Measurements from ENCODE around the gene TPGS1.
"Not testable (repeated sequence)": the region's sequence is repeated elsewhere in the genome, so short reads cannot be mapped to it uniquely, and the experiment has no call there.

TPGS1 gene

DNA sequence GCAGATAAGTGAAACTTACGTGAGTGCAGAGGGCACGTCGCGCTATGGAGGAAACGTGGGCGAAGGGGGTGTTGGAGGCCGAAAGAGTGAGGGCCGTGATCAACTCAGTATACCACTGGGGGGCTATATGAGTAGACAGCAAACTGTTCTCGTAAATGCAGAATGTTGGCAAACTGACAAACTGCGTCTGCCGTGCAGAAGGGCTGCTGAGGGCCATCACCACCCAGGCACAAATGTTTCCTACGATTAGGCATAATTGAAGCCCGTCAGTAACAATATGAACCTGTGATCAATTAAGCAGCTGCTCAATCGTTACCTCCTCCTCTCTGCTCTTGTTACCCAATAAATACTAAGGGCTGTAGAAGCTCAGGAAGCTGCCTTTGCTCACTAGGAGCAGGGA lies 28.3 kb upstream of the TPGS1 start:
- TF ChIP-seq, protein P1, sequence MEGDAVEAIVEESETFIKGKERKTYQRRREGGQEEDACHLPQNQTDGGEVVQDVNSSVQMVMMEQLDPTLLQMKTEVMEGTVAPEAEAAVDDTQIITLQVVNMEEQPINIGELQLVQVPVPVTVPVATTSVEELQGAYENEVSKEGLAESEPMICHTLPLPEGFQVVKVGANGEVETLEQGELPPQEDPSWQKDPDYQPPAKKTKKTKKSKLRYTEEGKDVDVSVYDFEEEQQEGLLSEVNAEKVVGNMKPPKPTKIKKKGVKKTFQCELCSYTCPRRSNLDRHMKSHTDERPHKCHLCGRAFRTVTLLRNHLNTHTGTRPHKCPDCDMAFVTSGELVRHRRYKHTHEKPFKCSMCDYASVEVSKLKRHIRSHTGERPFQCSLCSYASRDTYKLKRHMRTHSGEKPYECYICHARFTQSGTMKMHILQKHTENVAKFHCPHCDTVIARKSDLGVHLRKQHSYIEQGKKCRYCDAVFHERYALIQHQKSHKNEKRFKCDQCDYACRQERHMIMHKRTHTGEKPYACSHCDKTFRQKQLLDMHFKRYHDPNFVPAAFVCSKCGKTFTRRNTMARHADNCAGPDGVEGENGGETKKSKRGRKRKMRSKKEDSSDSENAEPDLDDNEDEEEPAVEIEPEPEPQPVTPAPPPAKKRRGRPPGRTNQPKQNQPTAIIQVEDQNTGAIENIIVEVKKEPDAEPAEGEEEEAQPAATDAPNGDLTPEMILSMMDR (IDR thresholded peaks at IDR 0.05; ENCODE audit: extremely low read depth, missing control alignments) = no peak
- no peak for DNase-seq (ENCODE audit: low spot score)

DNA sequence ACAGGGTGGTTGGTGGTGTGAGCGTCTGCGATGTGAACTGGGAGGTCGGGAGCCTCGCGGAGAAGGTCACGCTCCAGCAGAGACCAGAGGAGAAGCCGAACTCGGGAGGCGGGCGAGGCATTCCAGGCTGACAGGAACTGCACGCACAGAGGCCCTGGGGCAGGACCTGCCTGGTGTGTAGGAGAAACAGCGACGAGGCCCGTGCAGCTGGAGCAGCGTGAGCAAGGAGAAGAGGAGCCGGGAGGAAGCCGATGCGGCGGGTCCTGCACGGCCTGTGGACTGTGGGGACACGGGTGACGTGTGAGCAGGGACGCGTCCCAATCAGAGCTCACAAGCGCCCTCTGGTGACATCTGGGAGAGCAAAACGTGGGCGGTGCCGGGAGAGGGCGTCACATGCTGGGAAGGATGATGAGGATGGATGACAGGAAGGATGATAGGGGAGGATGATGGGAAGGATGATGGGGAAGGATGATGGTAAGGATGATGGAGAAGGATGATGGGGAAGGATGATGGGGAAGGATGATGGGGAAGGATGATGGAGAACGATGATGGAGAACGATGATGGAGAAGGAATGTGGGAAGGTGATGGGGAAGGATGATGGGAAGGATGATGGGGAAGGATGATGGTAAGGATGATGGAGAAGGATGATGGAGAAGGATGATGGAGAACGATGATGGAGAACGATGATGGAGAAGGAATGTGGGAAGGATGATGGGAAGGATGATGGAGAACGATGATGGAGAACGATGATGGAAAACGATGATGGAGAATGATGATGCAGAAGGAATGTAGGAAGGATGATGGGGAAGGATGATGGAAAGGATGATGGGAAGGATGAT lies 27.1 kb upstream of the TPGS1 start:
- no peak for DNase-seq (ENCODE audit: low spot score)
- TF ChIP-seq, protein P1 (IDR thresholded peaks at IDR 0.05; ENCODE audit: extremely low read depth, missing control alignments) = peak; percentile 24

DNA sequence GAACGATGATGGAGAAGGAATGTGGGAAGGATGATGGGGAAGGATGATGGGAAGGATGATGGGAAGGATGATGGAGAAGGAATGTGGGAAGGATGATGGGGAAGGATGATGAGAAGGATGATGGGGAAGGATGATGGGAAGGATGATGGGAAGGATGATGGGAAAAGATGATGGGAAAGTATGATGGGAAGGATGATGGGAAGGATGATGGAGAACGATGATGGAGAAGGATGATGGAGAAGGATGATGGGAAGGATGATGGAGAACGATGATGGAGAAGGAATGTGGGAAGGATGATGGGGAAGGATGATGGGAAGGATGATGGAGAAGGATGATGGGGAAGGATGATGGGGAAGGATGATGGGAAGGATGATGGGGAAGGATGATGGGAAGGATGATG lies 26.2 kb upstream of the TPGS1 start:
- DNase-seq (ENCODE audit: low spot score) = not testable (repeated sequence)

DNA sequence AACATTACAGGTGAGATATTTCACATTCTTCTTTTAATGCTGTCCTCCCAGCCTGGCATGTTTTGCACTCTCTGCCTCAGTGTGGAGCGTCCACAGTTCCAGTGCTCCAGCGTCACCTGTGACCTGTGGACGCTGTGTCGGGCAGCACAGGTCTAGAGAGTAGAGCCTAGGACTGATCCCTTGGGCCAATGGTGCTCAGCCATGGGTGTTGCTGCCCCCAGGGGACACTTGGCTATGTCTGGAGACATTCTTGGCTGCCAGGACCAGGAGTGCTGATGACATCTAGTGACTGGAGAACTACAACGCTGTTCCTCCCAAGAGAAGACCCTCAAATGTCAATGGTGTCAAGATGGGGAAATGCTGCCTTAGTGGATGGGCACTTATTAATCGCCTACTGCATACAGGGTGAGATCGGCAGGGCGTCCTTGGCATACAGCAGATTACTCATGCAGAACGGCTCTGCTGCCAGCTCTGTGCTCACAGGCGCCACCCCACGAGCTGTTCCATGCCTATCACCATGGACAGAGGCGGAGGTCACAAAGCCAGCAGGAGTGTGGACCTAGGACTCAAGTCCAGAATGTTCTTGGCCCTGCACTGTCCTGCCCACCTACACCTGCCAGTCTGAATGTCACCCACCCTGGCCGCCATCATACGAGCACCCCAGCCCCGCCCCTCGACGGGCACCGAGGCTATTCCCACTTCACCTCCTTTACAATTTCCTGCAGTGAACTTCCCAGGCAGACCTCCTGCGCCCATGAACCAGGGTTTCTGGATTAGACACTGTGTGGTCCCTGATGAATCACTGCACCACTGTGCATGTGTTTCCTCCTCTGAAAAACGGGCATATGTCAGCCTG lies 24.9 kb upstream of the TPGS1 start:
- DNase-seq (ENCODE audit: low spot score) = no peak
- TF ChIP-seq, protein P1 (IDR thresholded peaks at IDR 0.05; ENCODE audit: extremely low read depth, missing control alignments) = no peak

DNA sequence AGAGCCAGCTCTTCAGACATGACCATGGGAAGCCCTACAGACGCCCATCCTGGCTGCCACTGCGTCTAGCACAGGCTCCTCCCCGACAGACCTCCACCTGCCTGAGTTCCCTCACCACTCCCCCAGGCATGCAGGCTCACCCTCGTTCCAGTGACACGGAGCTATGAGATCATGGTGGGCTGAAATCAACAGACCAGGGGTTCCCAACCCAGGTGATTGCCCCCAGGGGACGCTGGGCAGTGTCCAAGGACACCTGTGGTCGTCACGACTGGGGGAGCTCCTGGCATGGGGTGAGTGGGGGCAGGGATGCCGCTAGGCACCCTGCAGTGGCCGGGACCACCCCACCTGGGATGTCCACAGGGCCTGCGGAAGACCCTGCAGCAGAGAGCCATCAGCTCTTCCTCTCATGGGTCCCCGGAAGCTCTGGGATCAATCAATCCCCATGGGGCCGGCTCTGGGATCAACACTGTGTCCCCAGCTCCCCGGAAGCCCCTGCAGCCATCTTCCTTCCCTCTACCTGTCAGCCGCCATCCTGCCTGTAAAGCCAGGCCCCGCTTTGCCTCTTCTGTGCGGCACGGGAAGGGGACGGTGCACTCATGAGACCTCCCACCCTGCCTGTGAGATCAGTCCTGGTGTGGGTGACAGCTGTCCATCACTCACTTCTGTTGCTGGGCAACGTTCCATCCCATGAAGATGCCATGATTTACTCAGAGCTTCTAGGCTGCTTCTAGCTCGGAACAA lies 23.8 kb upstream of the TPGS1 start:
- TF ChIP-seq, protein P1 (IDR thresholded peaks at IDR 0.05; ENCODE audit: extremely low read depth, missing control alignments) = no peak
- no peak for DNase-seq (ENCODE audit: low spot score)

DNA sequence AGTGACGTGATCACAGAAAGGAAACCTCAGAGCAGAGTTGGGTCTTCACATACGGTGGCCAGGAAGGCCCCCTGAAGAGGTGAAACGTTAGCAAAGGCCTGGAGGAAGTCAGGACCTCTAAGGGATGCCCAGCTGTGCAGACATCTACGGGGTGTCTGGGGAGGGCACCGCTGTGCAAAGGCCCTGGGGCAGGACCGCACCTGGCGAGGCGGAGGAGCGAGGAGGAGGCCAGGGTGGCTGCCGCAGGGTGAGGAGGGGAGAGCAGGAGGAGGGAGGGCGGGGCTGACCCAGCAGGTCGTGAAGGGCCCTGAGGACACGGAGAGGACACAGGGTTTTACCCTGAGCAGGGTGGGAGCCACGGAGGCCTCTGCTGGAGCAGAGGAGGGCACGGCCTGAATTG lies 22.8 kb upstream of the TPGS1 start:
- TF ChIP-seq, protein P1 (IDR thresholded peaks at IDR 0.05; ENCODE audit: extremely low read depth, missing control alignments) = no peak
- no peak for DNase-seq (ENCODE audit: low spot score)

DNA sequence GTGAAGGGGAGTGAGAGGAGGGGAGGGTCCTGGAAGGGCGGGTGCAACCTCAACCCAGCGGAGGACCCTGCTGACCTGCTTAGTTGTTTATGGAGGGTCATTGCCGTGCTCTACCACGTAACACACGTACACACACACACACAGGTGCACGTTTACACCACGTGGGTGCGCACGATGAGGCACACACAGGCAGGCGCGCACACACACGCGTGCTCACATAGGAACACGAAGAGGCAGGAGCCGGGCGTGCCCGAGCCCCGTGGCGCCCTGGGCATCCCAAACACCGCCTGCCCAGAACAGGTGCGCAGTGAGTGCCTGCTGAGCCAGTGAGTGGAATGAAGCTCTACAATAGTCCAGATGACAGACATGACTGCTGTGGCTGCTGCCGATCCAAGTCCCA lies 22.2 kb upstream of the TPGS1 start:
- DNase-seq (ENCODE audit: low spot score) = no peak

More for the DNA sequence above, 22.2 kb upstream of the TPGS1 start:
- TF ChIP-seq, protein P1 (IDR thresholded peaks at IDR 0.05; ENCODE audit: extremely low read depth, missing control alignments) = no peak

Data from GM20000 (cell line).